Neural cell (in vitro differentiated cells): ENCODE measurements around the gene ULK3. TPM values are rescaled to one million over a fixed set of nuclear protein-coding genes. Genes with fewer than 3 reads are reported as not detected.

Experiments used
- H2AFZ ChIP-seq: fragments of 200-600, 300-800 bp; sonication (generic), shearing (Covaris generic); 2 replicates; pipeline ENCODE4 v1.6.0; 2014; ENCODE audit warnings: low read depth, mild to moderate bottlenecking, antibody characterized with exemption, low read length, moderate library complexity
- H3F3A ChIP-seq: fragments of 200-600 bp; shearing (Covaris generic); 2 replicates; pipeline ENCODE4 v1.6.1; 2016; ENCODE audit warnings: mild to moderate bottlenecking, moderate library complexity, mixed read lengths, antibody characterized with exemption, low read length; ENCODE audit not compliant: insufficient read depth, poor library complexity, severe bottlenecking
- H3K27ac ChIP-seq: fragments of 200-600, 300-800 bp; sonication (generic), shearing (Covaris generic); 2 replicates; pipeline ENCODE4 v1.5.1; 2014; ENCODE audit warnings: mild to moderate bottlenecking, low read length, moderate library complexity
- H3K27me3 ChIP-seq: fragments of 300-800, 200-600 bp; sonication (generic), shearing (Covaris generic); 2 replicates; pipeline ENCODE4 v1.6.0; 2014; ENCODE audit warnings: mild to moderate bottlenecking, low read depth, low read length, moderate library complexity; ENCODE audit not compliant: insufficient read depth
- H3K36me3 ChIP-seq: fragments of 300-800, 200-600 bp; sonication (generic), shearing (Covaris generic); 2 replicates; pipeline ENCODE4 v1.5.1; 2014; ENCODE audit warnings: mild to moderate bottlenecking, antibody characterized with exemption, low read length, moderate library complexity; ENCODE audit not compliant: insufficient read depth
- H3K4me2 ChIP-seq: fragments of 300-800, 200-600 bp; sonication (generic), shearing (Covaris generic); 2 replicates; pipeline ENCODE4 v1.6.0; 2014; ENCODE audit warnings: mild to moderate bottlenecking, low read length
- H3K4me3 ChIP-seq: fragments of 300-800, 200-600 bp; sonication (generic), shearing (Covaris generic); 2 replicates; pipeline ENCODE4 v1.5.1; 2014; ENCODE audit warnings: mild to moderate bottlenecking, low read length, moderate library complexity
- H3K79me2 ChIP-seq: fragments of 200-600 bp; shearing (Covaris generic); replicated peaks from 2 replicates; pipeline ENCODE4 v1.6.0; 2014; ENCODE audit warnings: mild to moderate bottlenecking, low read length, moderate library complexity; ENCODE audit not compliant: insufficient read depth
- H3K9ac ChIP-seq: fragments of 300-800, 200-600 bp; sonication (generic), shearing (Covaris generic); 2 replicates; pipeline ENCODE4 v1.6.1; 2016; ENCODE audit warnings: mild to moderate bottlenecking, low read length, mixed read lengths
- H3K9me2 ChIP-seq: fragments of 200-600 bp; shearing (Covaris generic); 2 replicates; pipeline ENCODE4 v1.6.1; 2016; ENCODE audit warnings: mild to moderate bottlenecking, low read length, mixed read lengths; ENCODE audit not compliant: insufficient read depth
- H3K9me3 ChIP-seq: fragments of 200-600, 300-800 bp; sonication (generic), shearing (Covaris generic); 2 replicates; pipeline ENCODE4 v1.6.1; 2016; ENCODE audit warnings: mild to moderate bottlenecking, mixed run types, low read length, moderate library complexity, mixed read lengths
- H4K20me1 ChIP-seq: fragments of 200-600 bp; shearing (Covaris generic); 2 replicates; pipeline ENCODE4 v1.6.1; 2016; ENCODE audit warnings: mild to moderate bottlenecking, mixed run types; ENCODE audit not compliant: insufficient read depth
- CTCF ChIP-seq: fragments of 450-650 bp; IDR thresholded peaks from 2 replicates; pipeline ENCODE4 v1.5.1; 2014; ENCODE audit warnings: antibody characterized with exemption, mild to moderate bottlenecking, moderate library complexity; ENCODE audit not compliant: poor library complexity, severe bottlenecking
- EP300 ChIP-seq: fragments of 450-650 bp; conservative IDR thresholded peaks from 2 replicates; pipeline ENCODE4 v1.6.1; 2014; ENCODE audit warnings: antibody characterized with exemption, mild to moderate bottlenecking, moderate library complexity; ENCODE audit not compliant: poor library complexity, severe bottlenecking
- EZH2 ChIP-seq: fragments of 200-600, 300-800 bp; shearing (Covaris generic), sonication (generic); IDR thresholded peaks from 2 replicates; pipeline ENCODE4 v1.6.1; 2014; ENCODE audit warnings: antibody characterized with exemption, low read length, borderline replicate concordance, mild to moderate bottlenecking; ENCODE audit not compliant: insufficient read depth, poor library complexity, severe bottlenecking
- MXI1 ChIP-seq: fragments of 450-650 bp; conservative IDR thresholded peaks from 2 replicates; pipeline ENCODE4 v1.6.1; 2014; ENCODE audit warnings: antibody characterized with exemption, mild to moderate bottlenecking; ENCODE audit not compliant: poor library complexity, severe bottlenecking
- POLR2AphosphoS5 ChIP-seq: IDR thresholded peaks from 2 replicates; pipeline ENCODE4 v1.6.1; 2012
- RAD21 ChIP-seq: fragments of 450-650 bp; conservative IDR thresholded peaks from 2 replicates; pipeline ENCODE4 v1.6.1; 2014; ENCODE audit warnings: antibody characterized with exemption, mild to moderate bottlenecking, moderate library complexity
- REST ChIP-seq: IDR thresholded peaks from 2 replicates; pipeline ENCODE4 v1.6.1; 2012; ENCODE audit warnings: borderline replicate concordance
- SMC3 ChIP-seq: fragments of 450-650 bp; conservative IDR thresholded peaks from 2 replicates; pipeline ENCODE4 v1.6.1; 2014; ENCODE audit warnings: antibody characterized with exemption, mild to moderate bottlenecking, moderate library complexity; ENCODE audit not compliant: poor library complexity
- TAF1 ChIP-seq: IDR thresholded peaks from 2 replicates; pipeline ENCODE4 v1.6.1; 2012; ENCODE audit warnings: low read depth
- polyA plus RNA-seq: library from polyadenylated mRNA; depleted of rRNA; stranded (reverse); fragments of >200 nt; gene quantifications from 2 replicates; pipeline ENCODE4 v1.2.3, GENCODE V29; 2014

The ULK3 gene
- polyA plus RNA-seq, 1 donor from 2014 or later: 193 TPM

DNA sequence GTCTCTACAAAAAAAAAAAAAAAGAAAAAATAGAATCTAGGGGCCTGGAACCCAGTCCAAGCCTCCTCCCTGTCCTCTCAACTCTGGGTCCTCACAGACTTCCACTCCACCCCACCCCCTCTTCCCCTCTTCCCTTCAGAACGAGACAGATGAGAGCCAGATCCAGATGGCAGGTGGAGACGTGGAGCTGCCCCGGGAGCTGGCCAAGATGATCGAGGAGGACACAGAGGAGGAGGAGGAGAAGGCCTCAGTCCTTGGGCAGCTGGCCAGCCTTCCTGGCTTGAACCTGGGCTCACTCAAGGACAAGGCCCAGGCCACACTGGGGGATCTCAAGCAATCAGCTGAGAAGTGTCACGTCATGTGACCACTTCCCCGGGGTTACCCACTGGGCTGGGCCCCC lies 13.0 kb downstream of the ULK3 start:
- no peaks in the 10 kb centered on the region for H4K20me1 ChIP-seq
- no peak overlapping the region for H3K4me3 ChIP-seq
- peaks cover 39% of the 10 kb centered on the region for H3K27me3 ChIP-seq
- no peaks in the 10 kb centered on the region for H3K9me3 ChIP-seq
- H3K9ac ChIP-seq: no peak overlapping the region
- no peaks in the 10 kb centered on the region for H3K79me2 ChIP-seq
- H3K4me2 ChIP-seq: no peak overlapping the region
- no peaks in the 10 kb centered on the region for H3K9me2 ChIP-seq
- H3K27ac ChIP-seq: no peak overlapping the region
- H3F3A ChIP-seq: no peaks in the 10 kb centered on the region
- H3K36me3 ChIP-seq: no peaks in the 10 kb centered on the region
- TF ChIP-seq SMC3 (no peak), CTCF (no peak), POLR2AphosphoS5 (no peak), REST (no peak), RAD21 (no peak), EP300 (no peak), EZH2 (no peak), MXI1 (no peak), TAF1 (no peak)
- no peak overlapping the region for H2AFZ ChIP-seq

DNA sequence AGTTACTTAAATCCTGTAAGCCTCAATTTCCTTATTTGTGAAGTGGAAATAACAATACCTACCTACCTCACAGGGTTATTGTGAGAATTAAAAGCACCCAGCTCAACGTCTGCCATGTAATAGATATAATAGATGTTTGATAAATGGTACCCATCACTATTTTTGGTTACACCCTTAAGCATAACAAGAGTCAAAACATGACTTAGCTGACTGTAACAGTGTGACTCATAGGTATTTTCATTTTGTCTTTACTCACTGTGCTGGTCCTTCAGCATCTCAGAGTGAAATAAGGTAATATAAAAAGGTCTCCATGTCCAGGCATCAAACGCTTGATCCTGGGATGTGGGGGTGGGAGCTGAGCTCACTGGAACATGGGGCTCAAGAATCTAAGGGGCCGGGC lies 13.5 kb downstream of the ULK3 start:
- Histone ChIP-seq H3K9me2 (no peaks in the 10 kb centered on the region), H3K9me3 (no peaks in the 10 kb centered on the region), H4K20me1 (no peaks in the 10 kb centered on the region), H2AFZ (no peak overlapping the region), H3K79me2 (no peaks in the 10 kb centered on the region), H3K27me3 (peaks cover 44% of the 10 kb centered on the region), H3K36me3 (no peaks in the 10 kb centered on the region), H3K27ac (no peak overlapping the region), H3K4me2 (no peak overlapping the region), H3K4me3 (no peak overlapping the region), H3F3A (no peaks in the 10 kb centered on the region), H3K9ac (no peak overlapping the region)
- TF ChIP-seq EZH2 (no peak), EP300 (no peak), TAF1 (no peak), POLR2AphosphoS5 (no peak), SMC3 (no peak), RAD21 (no peak), REST (no peak), CTCF (no peak), MXI1 (no peak)
